Prostate gland (tissue), 2 donors: ENCODE results near the gene CAMSAP1.

Experiments
- CTCF ChIP-seq, 4 experiments: fragments of 200-600 bp in 2 of 4; fragments of 450-650 bp in 2 of 4; sonication (generic) in 2 of 4; IDR thresholded peaks; 1 replicate in 3 of 4; 2 replicates in 1 of 4; pipeline ENCODE4 v1.5.1; 2016 to 2019; ENCODE audit warnings: antibody characterized with exemption in 4 of 4, mild to moderate bottlenecking in 2 of 4, moderate library complexity in 2 of 4
- POLR2AphosphoS5 ChIP-seq: sonication (generic); formaldehyde crosslinking; IDR thresholded peaks from one replicate; pipeline ENCODE4 v1.6.1; 2017; ENCODE audit warnings: antibody characterized with exemption

- TF ChIP-seq POLR2AphosphoS5 (no peak), CTCF (IDR thresholded peaks at IDR 0.05) (no peak)
These were observed 22.1 kb downstream of the CAMSAP1 start for GRCh38 chr9:135885100-135885853.
